Uterus (tissue), 4 donors: Measurements from ENCODE around the gene TSPAN32. TPM values are rescaled to one million over a fixed set of nuclear protein-coding genes. Genes with fewer than 3 reads are reported as not detected.

Source experiments
- DNase-seq, 2 donors: peaks; one replicate each; pipeline ENCODE4 v3.0.0-alpha.2; 2019 to 2020
- H3K27ac ChIP-seq, 2 donors: fragments of 200-600 bp; sonication (generic); 1 replicate in 1 of 2; 2 replicates in 1 of 2; pipeline ENCODE4 v1.5.1; 2016 to 2018
- H3K27me3 ChIP-seq, 2 donors: fragments of 200-600 bp; sonication (generic); one replicate each; pipeline ENCODE4 v1.5.1; 2018 to 2019; ENCODE audit warnings: control low read depth in 1 of 2
- H3K36me3 ChIP-seq, 2 donors: fragments of 200-600 bp; sonication (generic); one replicate each; pipeline ENCODE4 v1.5.1; 2019; ENCODE audit warnings: control low read depth in 1 of 2
- H3K4me1 ChIP-seq, 2 donors: fragments of 200-600 bp; sonication (generic); one replicate each; pipeline ENCODE4 v1.5.1; 2018 to 2019; ENCODE audit warnings: control low read depth in 1 of 2
- H3K4me3 ChIP-seq, 2 donors: fragments of 200-600 bp; sonication (generic); 1 replicate in 1 of 2; 2 replicates in 1 of 2; pipeline ENCODE4 v1.5.1; 2018 to 2019; ENCODE audit warnings: mild to moderate bottlenecking in 1 of 2
- H3K9me3 ChIP-seq, 2 donors: fragments of 200-600 bp; sonication (generic); one replicate each; pipeline ENCODE4 v1.5.1; 2019; ENCODE audit warnings: control low read depth in 1 of 2
- CTCF ChIP-seq, 4 experiments: fragments of 200-600 bp in 2 of 4; fragments of 450-650 bp in 2 of 4; sonication (generic) in 2 of 4; IDR thresholded peaks; one replicate each; pipeline ENCODE4 v1.5.1; 2016 to 2019; ENCODE audit warnings: antibody characterized with exemption in 4 of 4, mild to moderate bottlenecking in 2 of 4, moderate library complexity in 1 of 4
- POLR2A ChIP-seq, 2 donors: fragments of 450-650 bp; IDR thresholded peaks; one replicate each; pipeline ENCODE4 v1.6.1; 2016; ENCODE audit warnings: antibody characterized with exemption in 2 of 2, mild to moderate bottlenecking in 1 of 2, moderate library complexity in 1 of 2
- intact Hi-C: fragments of 100-400 bp; cut with DNase I; formaldehyde crosslinking; loops from one replicate; pipeline ENCODE4 v1.15.1; 2023; ENCODE audit warnings: low total_unique reads
- total RNA-seq, 4 donors: library from RNA; depleted of rRNA in 3 of 4; stranded (reverse); fragments of >200 nt in 3 of 4; gene quantifications; one replicate each; pipeline versions ENCODE4 v1.1.0 to v1.2.4, GENCODE V29; 2014 to 2023
- donor health status: DM: yes; HTN: yes; CAD: no.

TSPAN32 gene
- 1 to 10 TPM in 2 of 4 donors, not detected in 2; 2.5 to 3.3 TPM for total RNA-seq

GRCh38 chr11:2301631-2302305, at the start of gene TSPAN32, which contains the start of gene C11orf21:
Gene TSPAN32, plus strand, starts transcription at chr11:2302013. Its CDS starts 137 bp downstream, at chr11:2302150.
Gene C11orf21, minus strand, starts transcription at chr11:2301918. Its CDS starts 110 bp downstream, at chr11:2301808.
- no peak for TF ChIP-seq CTCF (IDR thresholded peaks at IDR 0.05)
- no peak for TF ChIP-seq POLR2A (IDR thresholded peaks at IDR 0.05)
- intact Hi-C loops, result loop anchor here (5.0 to 10.0 kb wide), 2 partner anchors 107 to 121 kb away; no protein-coding TSS in a partner anchor
- DNase-seq, result no peak
- H3K9me3 ChIP-seq, result no peaks in the 10 kb centered on the region
- H3K36me3 ChIP-seq, result no peaks in the 10 kb centered on the region
- H3K4me1 ChIP-seq, result peaks cover 17 to 21% of the 10 kb centered on the region in 2 donors
- H3K4me3 ChIP-seq, result no peak within 1 kb of the TSS
- peak within 1 kb of the TSS in 1 of 2 donors; percentile 89 for H3K27ac ChIP-seq
- H3K27me3 ChIP-seq, result no peaks in the 10 kb centered on the region

GRCh38 chr11:2252018-2252417, 49.8 kb upstream of the TSPAN32 start:
- Histone ChIP-seq H3K36me3 (no peaks in the 10 kb centered on the region), H3K4me1 (no peaks in the 10 kb centered on the region), H3K4me3 (no peak overlapping the region), H3K27ac (no peak overlapping the region), H3K27me3 (no peaks in the 10 kb centered on the region), H3K9me3 (no peaks in the 10 kb centered on the region)
- TF ChIP-seq CTCF (IDR thresholded peaks at IDR 0.05) (no peak), POLR2A (IDR thresholded peaks at IDR 0.05) (no peak)
- no peak for DNase-seq
- intact Hi-C loops, result no loop called here

GRCh38 chr11:2256293-2256913, 45.4 kb upstream of the TSPAN32 start:
- H3K36me3 ChIP-seq, result no peaks in the 10 kb centered on the region
- no peak for TF ChIP-seq POLR2A (IDR thresholded peaks at IDR 0.05)
- TF ChIP-seq CTCF (IDR thresholded peaks at IDR 0.05), result no peak
- H3K27me3 ChIP-seq, result no peaks in the 10 kb centered on the region
- intact Hi-C loops, result no loop called here
- H3K9me3 ChIP-seq, result no peaks in the 10 kb centered on the region
- H3K4me3 ChIP-seq, result no peak overlapping the region
- DNase-seq, result no peak
- no peak overlapping the region for H3K27ac ChIP-seq
- H3K4me1 ChIP-seq, result no peaks in the 10 kb centered on the region

GRCh38 chr11:2256951-2257700, 44.7 kb upstream of the TSPAN32 start:
- intact Hi-C loops, result no loop called here
- TF ChIP-seq CTCF (IDR thresholded peaks at IDR 0.05) (no peak), POLR2A (IDR thresholded peaks at IDR 0.05) (no peak)
- H3K4me3 ChIP-seq, result no peak overlapping the region
- no peak for DNase-seq
- no peaks in the 10 kb centered on the region for H3K27me3 ChIP-seq
- no peaks in the 10 kb centered on the region for H3K4me1 ChIP-seq
- no peaks in the 10 kb centered on the region for H3K36me3 ChIP-seq
- H3K27ac ChIP-seq, result no peak overlapping the region
- no peaks in the 10 kb centered on the region for H3K9me3 ChIP-seq
